ENCODE measurements around the gene ACP7.
"Not testable (repeated sequence)": the region's sequence is repeated elsewhere in the genome, so short reads cannot be mapped to it uniquely, and the experiment has no call there.

Gene ACP7

DNA sequence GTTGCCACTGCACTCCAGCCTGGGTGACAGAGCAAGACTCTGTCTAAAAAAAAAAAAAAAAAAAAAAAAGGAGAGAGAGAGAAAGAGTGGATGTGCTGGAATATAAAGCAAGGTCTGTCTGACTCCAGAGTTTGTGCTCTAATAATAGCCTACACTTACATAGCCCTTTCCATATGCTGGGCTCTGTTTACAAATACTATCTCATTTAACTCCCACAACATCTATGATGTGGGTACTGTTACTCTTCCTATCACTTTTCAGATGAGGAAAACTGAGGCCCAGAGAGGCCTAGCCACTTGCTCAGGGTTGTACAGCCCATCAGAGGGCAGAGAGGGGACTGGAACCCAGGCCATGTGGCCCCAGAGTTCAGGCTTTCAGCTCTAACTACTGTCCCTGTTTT is 25.5 kb downstream of the ACP7 start:
- no peak for DNase-seq (ENCODE audit: low read depth)

DNA sequence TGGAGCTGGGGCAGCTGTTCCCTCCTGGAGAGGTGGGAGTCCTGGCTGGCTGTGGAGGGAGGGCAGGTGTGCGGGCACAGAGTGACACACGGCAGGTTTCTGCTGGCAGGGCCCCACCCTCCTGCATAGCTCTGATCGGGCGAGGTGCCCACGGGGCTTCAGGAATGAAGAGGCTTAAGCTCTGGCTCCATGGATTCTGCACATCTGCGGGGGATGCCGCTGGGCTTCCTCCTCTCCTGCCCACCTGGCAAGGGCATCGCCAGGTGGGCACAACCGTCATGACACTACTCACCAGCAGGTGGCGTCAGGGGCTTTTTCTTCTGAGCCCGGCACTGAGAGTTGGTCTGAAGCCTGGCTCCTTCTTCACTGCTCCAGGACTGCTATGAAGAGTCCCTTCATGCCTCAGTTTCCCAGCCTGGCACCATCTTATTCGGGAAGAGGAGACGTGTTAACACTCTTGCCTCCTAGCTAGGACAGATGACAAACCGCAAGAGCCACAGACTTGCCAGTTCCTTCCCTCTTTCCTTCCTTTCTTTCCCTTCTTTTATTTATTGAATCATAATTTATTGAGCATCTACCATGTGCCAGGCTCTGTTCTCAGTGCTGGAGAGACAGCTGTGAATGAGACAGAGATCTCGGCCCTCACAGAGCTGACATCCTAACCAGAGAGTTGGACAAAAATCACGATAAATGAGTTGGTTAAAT is 26.2 kb downstream of the ACP7 start:
- peak; percentile 17 for DNase-seq (ENCODE audit: low read depth)

DNA sequence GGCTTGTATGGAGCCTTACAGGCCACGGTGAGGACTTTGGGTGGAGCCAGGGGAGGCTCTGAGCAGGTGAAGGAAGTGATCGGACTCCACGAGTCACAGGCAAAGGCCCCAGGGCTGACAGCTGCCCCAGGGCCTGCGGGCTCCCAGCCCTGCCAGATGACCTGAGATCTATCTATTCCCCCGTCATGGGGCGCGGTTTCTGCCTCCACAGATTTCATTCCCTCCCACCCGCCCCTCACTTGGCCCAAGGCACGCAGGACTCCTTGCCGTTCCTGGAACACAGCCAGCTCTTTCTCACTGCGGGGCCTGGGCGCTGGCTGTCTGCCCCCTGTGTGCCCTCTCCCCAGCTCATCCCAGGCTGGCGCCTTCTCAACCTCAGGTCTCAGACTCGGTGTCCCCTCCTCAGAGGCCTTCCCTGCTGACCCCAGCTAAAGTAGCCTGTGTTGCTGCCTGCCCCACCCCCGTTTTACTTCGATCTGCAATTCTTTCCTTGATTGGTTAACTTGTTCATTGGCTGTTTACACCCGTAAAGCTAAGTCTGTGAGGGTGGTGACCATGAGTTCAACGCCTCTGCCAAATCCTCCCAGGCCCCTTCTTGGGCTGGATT is 27.5 kb downstream of the ACP7 start:
- no peak for DNase-seq (ENCODE audit: low read depth)

DNA sequence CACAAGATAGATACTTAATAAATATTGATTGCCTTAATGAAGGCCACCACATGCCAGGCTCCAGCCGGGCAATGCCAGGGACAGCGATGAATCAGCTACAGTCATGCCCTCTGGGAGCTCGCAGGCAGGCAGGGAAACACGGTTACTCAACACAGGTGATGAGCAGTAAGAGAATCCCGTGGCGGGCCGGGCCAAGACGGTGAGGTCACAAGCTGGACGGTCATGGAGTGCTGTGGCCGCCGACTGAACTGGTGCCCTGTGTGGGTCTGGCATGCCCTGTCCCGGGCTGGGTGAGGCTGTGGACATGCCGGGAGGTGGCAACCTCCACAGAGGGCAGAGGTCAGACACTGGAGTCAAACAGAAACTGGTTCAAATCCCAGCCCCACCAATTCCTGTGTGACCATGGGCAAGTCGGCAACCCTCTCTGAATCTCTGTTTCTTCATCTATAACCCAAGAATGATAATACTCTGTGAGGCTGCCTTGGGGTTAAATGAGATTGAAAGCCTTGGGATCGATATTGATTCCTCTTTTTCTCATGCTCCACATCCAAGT is 28.2 kb downstream of the ACP7 start:
- no peak for DNase-seq (ENCODE audit: low read depth)

DNA sequence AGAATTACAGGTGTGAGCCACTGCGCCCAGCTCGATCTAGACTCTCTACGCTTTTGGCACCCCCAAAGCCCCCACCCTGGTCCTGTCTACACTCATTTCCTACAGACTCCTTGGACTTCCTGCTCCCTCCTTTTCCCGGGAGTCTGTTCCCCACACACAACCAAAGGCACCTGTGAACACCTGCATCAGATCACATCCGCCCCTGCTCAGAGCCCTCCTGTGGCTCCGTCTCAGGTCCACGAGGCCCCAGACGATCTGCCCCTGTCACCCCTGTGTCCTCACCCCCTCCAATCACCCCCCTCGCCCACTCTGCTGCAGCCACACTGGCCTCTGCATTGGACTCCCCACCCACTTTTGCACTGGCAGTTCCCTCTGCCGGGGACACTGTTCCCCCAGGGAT is 29.0 kb downstream of the ACP7 start:
- DNase-seq (ENCODE audit: low read depth): no peak

DNA sequence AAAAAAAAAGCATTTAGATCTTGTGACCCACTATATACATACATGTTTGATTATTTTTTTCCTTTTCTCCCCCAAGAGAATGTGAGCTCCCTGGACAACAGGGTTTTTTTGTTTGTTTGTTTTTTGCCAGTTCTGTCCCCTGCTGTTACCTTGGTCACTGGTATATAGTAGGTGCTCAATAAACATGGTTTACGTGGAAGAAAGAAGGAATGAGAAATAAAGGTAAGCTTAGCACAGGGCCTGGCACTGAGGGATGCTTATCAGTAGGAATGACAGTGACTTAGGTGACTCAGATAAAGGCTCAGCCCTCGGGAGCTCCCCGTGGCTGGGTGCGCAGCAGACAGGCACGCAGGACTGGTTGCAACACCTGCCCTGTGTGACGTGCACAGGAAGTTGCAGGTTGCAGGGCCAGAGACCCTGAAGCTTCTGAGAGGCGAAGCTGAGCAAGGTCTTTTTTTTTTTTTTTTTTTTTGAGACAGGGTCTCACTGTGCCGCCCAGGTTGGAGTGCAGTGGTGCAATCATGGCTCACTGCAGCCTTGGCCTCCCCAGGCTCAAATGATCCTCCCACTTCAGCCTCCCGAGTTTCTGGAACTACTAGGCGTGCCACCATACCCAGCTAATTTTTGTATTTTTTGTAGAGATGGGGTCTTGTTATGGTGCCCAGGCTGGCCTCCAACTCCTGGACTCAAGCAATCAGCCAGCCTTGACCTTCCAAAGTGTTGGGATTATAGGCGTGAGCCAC is 31.1 kb downstream of the ACP7 start:
- no peak for DNase-seq (ENCODE audit: low read depth)

DNA sequence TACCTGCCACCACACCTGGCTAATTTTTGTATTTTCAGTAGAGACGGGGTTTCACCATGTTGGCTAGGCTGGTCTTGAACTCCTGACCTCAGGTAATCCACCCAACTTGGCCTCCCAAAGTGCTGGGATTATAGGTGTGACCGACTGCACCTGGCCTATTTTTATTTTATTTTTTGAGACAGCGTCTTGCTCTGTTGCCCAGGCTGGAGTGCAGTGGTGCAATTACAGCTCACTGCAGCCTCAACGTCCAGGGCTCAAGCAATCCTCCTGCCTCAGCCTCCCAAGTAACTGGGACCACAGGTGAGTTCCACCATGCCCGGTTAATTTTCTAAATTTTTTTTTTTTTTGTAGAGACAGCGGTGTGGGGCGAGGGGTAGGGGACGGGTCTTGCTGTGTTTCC is 32.9 kb downstream of the ACP7 start:
- DNase-seq (ENCODE audit: low read depth): not testable (repeated sequence)

DNA sequence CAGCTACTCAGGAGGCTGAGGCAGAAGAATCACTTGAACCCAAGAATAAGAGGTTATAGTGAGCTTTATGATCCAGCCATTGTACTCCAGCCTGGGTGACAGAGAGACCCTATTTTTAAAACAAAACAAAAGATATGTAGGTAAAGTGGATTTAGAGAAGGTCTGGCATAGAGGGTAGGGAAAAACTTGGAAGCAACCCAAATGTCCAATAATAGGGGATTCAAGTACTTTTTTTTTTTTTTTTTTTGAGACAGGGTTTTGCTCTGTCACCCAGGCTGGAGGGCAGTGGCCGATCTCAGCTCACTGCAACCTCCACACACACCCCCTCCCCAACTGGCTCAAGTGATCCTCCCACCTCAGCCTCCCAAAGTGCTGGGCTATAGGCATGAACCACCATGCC is 35.7 kb downstream of the ACP7 start:
- DNase-seq (ENCODE audit: low read depth): no peak

DNA sequence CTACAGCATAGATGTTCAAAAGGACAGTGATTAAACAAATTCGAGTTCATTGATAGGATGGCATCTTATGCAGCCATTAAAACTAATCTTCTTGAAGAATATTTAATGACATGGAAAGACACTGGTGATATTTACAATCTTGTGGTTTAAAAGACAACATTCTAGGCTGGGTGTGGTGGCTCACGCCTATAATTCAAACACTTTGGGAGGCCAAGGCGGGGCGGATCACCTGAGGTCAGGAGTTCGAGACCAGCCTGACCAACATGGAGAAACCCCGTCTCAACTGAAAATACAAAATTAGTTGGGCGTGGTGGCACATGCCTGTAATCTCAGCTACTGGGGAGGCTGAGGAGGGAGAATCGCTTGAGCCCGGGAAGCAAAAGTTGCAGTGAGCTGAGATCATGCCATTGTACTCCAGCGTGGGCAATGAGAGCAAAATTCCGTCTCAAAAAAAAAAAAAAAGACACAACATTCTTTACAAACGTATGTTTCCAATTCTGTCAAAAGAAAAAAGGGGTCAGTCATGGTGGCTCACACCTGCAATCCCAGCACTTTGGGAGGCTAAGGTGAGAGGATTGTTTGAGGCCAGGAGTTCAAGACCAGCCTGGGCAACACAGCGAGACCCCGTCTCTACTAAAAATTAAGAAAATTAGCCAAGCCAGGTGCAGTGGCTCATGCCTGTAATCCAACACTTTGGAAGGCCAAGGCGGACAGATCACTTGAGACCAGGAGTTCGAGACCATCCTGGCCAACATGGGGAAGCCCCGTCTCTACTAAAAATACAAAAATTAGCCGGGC is 39.0 kb downstream of the ACP7 start:
- no peak for DNase-seq (ENCODE audit: low read depth)

DNA sequence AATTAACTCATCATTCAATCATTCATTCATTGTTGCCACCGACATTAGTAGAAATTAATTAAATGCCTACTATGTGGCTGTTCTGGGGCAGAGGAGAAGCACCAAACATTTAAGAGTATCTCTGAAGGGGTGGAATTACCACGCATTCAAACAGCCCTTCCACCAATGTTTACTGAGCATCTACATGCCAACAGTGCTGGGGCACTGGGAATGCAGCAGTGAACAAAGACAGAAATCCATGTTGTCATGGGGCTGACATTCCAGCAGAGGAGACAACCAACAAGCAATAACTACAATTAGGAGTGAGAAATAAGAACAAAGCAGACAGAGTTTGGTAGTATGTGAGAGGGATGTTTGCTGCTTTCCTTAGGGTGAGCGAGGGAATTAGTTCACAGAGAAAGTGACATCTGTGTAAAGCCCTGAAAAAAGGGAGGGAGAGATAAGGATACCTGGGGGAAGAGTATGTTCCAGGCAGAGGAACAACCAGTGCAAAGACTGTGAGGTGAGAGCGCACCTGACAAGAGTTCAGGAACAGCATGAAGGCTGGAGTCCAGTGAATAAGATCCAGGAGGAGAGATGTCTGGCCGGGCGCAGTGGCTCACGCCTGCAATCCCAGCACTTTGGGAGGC is 40.1 kb downstream of the ACP7 start:
- no peak for DNase-seq (ENCODE audit: low read depth)

DNA sequence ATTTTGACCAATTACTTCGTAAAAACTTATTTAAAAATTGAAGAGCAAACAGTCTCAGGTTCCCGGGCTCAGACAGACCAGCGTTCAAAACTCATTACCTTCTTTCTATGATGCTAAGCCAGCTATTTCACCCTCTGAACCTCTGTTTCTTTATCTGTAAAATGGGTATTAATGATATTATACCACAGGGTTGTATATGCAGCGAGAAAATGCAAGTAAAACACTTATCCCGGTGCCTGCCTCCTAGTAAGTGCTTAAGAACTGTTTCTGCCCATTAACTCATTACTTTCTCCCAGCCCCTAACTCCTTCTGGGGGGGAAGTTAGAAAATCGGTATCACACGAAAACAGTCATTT is 41.0 kb downstream of the ACP7 start:
- DNase-seq (ENCODE audit: low read depth): no peak

DNA sequence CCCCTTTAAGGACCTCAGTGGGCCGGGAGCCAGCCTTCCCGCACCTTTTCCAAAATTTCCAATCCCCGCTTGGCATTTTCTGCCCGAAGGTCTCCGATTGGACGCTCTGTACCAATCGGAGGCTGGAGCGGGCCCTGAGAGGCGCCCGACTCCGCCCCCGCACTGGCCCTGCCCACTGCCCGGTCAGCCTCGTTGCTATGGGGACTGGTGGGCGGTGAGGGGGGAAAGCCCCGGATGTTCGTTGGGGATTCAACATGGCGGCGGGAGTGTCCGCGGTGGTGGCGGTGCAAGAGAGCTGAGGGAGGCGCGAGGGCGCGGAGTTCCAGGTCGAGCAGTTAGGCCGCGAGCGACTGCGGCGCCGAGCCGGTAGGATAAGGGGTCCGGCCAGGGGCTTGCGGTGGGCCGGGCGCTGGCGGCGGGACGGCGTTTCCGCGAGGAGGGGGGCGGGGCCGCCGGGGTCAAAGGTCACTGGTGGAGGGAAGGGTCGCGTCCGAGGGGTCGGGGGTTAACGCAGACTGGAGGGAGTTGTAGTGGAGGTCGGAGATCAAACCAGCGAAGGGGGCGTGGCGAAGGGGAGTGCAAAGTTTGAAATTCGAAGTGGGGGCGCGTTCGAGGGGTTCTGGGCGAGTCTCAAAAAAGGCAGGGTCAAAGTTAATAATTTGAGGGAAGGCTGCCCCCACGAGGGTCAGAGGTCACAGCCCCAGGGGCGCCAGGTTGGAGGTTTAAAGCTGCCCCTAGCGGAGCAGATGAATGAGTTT is 41.6 kb downstream of the ACP7 start, which contains the start of gene PAK4:
PAK4 (plus strand) TSS at position 233 of the 758 bp plus-strand sequence. CDS start 43,768 bp downstream, outside the sequence.
- DNase-seq (ENCODE audit: low read depth): peak; percentile 94

DNA sequence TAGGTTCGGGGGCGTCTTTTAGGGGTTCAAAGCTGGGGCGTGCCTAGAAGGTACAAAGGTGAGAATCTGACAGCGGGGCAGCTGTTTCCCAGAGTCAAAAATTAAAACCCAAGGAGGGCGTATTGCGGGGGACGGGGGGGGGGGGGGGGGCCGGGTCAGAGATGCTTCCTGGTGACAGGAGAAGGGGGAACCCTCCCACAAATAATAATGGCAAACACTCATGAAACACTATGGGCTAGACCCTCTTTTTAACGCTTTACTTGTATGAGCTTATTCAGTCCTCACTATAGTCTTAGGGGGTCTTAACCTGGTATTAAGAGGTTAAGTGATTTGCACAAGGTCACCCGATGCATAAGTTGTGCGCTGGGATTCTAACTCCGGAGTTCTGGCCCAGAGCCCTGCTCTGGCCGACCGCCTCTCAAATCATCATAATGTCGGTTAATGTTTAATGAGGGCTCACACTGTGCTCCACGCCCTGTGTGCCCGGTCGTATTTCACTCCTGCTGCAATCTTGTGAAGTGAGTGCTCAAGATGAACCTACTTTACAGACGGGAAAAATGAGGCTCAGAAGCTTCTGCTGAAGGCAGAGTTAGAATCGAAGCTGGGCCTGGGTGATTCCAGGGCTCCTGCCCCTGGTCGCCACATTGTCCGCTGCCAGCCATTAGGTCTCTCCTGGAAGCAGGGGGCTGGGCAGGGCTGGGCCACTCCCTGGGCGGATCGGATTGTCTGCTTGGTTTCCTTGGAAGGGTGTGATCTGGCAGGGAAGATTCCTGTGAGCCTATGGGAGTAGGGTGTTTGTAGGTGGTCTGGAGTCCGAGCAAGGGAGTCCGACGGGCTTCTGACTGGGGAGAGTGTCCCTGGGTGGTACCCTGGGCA is 42.4 kb downstream of the ACP7 start:
- DNase-seq (ENCODE audit: low read depth): no peak

DNA sequence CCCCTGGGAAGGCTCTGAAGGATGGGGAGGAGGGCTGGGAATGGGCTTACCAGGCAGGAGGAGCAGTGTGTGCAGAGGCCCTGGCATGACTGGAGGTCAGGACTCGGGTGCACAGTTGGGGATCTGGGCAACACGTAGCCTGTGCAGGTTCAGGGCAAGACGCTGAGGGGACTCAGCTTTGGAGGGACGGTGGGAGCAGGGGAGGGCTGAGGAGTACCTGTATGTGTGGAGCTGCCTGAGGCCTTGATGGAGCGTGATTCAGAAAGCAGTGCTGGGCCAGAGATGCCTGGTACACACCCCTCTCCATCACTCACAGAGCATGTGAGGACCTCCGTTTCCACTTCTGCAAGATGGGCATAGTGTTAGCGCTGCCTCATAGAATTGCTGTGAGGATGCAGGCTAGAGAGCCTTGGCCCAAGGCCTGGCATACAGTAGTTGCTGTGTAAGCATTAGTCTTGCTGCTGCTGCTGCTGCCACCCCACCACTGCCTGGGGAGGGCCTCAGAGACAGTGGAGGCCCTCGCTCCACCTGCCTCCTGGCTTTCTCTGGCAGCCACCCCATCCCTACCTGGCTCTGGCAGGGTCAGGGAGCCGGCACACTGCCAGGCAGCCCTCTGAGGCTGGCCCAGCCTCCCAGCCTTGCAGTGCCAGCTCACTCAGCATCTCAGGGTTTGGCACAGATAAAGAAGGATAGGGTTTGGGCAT is 43.8 kb downstream of the ACP7 start:
- DNase-seq (ENCODE audit: low read depth): no peak

DNA sequence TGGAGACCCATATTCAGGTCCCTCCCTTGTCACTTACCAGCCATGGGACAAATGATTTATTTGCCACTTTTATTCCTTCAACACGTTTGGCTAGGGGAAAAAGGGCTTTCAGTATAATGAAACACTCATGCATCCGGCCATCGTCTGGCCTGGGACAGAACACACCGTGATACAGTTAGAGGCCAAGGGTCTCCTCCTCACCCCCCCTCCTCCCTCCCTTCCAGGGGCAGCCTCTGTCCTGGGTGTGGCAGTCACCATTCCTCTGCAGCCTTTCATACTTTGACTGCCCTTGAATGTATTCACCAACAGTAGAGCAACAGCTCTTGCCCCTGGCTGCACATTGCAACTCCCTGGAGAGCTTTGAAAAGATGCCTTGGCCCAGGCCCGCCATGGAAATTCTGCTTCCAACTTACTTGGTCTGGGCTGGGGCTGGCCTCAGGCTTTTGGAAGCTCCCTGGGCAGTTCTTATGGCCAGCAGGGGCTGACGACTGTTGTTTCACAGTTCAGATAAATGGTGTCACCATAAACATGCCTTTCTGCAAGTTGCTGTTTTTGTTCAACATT is 44.4 kb downstream of the ACP7 start:
- DNase-seq (ENCODE audit: low read depth): no peak

DNA sequence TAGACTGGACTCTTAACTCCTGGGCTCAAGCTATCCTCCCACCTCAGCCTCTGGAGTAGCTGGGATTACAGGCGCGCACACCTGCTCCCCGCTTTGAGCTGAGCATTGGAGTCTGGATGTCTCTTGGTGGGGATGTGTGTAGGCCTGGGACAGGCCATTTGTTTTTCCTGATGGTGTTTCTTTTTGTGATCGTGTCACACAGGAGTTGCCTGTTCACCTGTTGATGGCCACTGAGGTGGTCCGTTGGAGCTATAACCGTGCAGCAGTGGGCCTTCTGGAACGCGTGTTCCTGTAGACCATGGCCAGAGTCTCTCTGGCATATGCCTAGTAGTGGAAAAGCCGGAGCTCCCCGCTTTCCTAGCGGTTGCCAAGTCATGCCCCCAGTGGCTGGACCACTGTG is 44.9 kb downstream of the ACP7 start:
- no peak for DNase-seq (ENCODE audit: low read depth)

DNA sequence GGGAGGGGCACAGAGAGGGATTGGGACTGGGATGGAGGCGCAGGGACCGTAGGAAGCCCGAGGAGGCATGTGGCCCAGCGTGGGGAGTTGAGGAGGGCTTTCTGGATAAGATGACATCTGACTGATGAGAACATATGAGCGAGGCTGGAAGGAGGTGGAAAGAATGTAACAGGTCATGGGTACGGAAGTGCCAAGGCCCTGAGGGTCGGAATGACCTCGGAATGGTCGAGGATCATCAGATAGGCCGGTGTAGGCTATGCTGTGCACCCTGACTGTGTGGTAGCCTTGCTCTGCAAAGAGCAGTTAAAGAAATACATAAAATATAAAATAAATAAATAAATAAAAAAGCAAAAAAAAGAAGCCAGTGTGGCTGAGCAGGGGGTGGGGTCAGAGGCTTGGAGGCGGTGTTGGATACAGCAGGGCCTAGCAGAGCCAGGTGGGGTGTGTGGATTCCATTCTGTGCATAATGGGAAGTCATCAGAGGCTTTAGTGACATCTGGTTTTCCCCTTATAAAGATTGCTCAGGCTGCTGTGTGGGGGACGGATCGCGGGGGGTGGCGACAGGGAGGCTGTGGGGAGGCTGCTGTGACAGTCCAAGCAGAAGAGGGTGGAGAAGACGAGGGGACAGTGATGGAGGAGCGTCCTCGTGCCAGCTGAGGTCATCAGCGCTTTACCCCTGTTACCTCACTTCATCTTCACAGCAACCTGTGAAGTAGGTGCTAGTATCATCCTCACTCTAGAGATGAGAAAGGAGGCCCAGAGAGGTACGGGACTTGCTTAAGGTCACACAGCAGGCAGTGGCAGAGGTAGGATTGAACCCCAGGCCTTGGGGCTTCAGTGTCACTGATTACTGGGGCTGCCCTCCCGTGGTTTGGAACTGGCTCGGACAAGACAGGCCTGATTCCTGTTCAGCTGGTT is 46.4 kb downstream of the ACP7 start:
- no peak for DNase-seq (ENCODE audit: low read depth)

DNA sequence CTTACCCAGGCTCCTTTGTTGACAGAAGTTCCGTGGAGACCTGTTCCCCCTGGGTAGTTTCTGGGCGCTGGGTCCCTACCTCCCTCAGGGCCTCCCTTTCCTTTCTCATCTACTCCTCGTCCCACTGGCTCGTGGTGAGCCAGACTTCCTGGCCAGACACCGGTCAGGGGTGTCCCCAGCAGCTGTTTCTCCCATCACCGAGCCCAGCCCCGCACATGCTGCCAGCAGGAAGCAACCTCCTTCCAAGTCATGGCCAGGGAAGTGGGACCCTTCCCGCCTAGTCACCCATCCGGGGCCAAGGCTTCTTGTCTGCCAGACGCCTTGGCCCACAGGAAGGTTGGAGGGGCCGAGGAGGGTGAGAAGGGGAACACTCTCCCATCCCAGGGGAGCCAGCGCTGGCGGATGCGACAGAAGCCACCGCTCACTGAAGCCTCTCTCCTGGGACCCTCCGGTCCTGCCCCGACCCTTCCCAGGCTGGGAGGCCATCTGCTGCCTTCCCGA is 47.1 kb downstream of the ACP7 start:
- no peak for DNase-seq (ENCODE audit: low read depth)
